Lung (tissue), 12 donors: ENCODE results near the gene URB2. TPM values are rescaled to one million over a fixed set of nuclear protein-coding genes. Genes with fewer than 3 reads are reported as not detected.

Experiments used
- ATAC-seq: fragments of 200-7000 bp; cut with Tn5 transposase; one replicate; pipeline ENCODE4 v1.9.1; 2020; ENCODE audit warnings: moderate number of reproducible peaks; ENCODE audit not compliant: insufficient read depth, low FRiP score
- DNase-seq, 3 donors: peaks; one replicate each; pipeline ENCODE4 v3.0.0-alpha.2; 2013 to 2017
- H3K27ac ChIP-seq, 2 donors: one replicate each; pipeline ENCODE4 v1.5.1; 2013; ENCODE audit warnings: mild to moderate bottlenecking in 2 of 2, moderate library complexity in 2 of 2, control low read depth in 1 of 2, inconsistent platforms in 1 of 2, low read depth in 1 of 2, low read length in 1 of 2
- H3K27me3 ChIP-seq, 3 donors: one replicate each; pipeline ENCODE4 v1.5.1; 2013; ENCODE audit warnings: low read length in 2 of 3; ENCODE audit not compliant: control insufficient read depth in 3 of 3, insufficient read depth in 3 of 3
- H3K36me3 ChIP-seq, 4 donors: one replicate each; pipeline ENCODE4 v1.5.1; 2013; ENCODE audit warnings: low read length in 4 of 4, mild to moderate bottlenecking in 1 of 4, moderate library complexity in 1 of 4; ENCODE audit not compliant: control insufficient read depth in 4 of 4, insufficient read depth in 4 of 4
- H3K4me1 ChIP-seq, 5 donors: one replicate each; pipeline ENCODE4 v1.5.1; 2013; ENCODE audit warnings: low read length in 5 of 5, mild to moderate bottlenecking in 2 of 5, moderate library complexity in 1 of 5; ENCODE audit not compliant: control insufficient read depth in 5 of 5, insufficient read depth in 5 of 5
- H3K4me3 ChIP-seq: one replicate; pipeline ENCODE4 v1.5.1; 2013; ENCODE audit warnings: mild to moderate bottlenecking, control low read depth, moderate library complexity
- H3K9ac ChIP-seq, 2 donors: one replicate each; pipeline ENCODE4 v1.5.1; 2013; ENCODE audit warnings: low read length in 2 of 2, control low read depth in 1 of 2; ENCODE audit not compliant: insufficient read depth in 1 of 2
- H3K9me3 ChIP-seq, 4 donors: one replicate each; pipeline ENCODE4 v1.5.1; 2013; ENCODE audit warnings: low read length in 3 of 4, mild to moderate bottlenecking in 1 of 4, moderate library complexity in 1 of 4; ENCODE audit not compliant: control insufficient read depth in 4 of 4, insufficient read depth in 3 of 4
- WGBS, 2 donors: extraction: QIAGEN DNeasy Blood & Tissue Kit; methylation state at CpG; one replicate each; pipeline ENCODE4 v1.1.7; 2013; 5-methylcytosine and 5-hydroxymethylcytosine counted together
- polyA plus RNA-seq, 2 donors: library from polyadenylated mRNA; stranded (reverse); fragments of 200-250 nt; gene quantifications; one replicate each; pipeline ENCODE4 v1.2.1, GENCODE V29; 2013
- total RNA-seq, 2 donors: library from RNA; depleted of rRNA in 1 of 2; stranded (reverse); fragments of >200 nt in 1 of 2; gene quantifications; one replicate each; pipeline ENCODE4 v1.2.1, GENCODE V29; 2014 to 2021
- TF ChIP-seq, protein P1 (sequence below): IDR thresholded peaks from 2 replicates; pipeline ENCODE4 v1.5.1; 2012; ENCODE audit warnings: mild to moderate bottlenecking; ENCODE audit errors: control extremely low read depth, extremely low read depth
- donor health status: control.
- donor health status: control.
- donor health status: Bipolar disorder and iron deficiency.
- donor health status: healthy.
- donor health status: DM: yes; HTN: yes; CAD: no.

The URB2 gene
- total and polyA plus RNA-seq, 4 donors = 2.6 to 10.9 (median 6.1) TPM

DNA sequence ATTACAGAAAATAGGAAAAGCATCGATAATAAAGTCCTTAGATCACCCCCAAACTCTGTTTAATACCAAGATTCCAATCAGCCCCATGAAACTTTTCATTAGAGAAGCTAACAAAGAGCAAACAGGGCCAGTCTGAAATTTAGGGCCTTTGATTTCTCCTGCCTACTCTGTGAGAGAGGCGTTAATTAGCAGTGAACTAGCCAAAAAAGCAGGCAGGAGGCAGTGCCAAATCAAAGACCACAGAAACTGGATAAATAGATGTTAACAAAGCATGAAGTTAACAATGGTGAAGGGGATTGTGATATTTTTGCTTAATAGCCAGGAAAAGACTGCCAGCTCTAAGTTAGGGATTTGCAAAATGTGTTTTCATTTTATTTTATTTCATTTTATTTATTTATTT, 11.3 kb upstream of the URB2 start:
- ATAC-seq = no peak
- H3K4me1 ChIP-seq = peaks cover 0 to 3% (median 0%) of the 10 kb centered on the region in 5 donors
- H3K36me3 ChIP-seq = peaks cover 17 to 38% (median 26%) of the 10 kb centered on the region in 4 donors
- H3K9me3 ChIP-seq = no peaks in the 10 kb centered on the region
- TF ChIP-seq, protein P1, sequence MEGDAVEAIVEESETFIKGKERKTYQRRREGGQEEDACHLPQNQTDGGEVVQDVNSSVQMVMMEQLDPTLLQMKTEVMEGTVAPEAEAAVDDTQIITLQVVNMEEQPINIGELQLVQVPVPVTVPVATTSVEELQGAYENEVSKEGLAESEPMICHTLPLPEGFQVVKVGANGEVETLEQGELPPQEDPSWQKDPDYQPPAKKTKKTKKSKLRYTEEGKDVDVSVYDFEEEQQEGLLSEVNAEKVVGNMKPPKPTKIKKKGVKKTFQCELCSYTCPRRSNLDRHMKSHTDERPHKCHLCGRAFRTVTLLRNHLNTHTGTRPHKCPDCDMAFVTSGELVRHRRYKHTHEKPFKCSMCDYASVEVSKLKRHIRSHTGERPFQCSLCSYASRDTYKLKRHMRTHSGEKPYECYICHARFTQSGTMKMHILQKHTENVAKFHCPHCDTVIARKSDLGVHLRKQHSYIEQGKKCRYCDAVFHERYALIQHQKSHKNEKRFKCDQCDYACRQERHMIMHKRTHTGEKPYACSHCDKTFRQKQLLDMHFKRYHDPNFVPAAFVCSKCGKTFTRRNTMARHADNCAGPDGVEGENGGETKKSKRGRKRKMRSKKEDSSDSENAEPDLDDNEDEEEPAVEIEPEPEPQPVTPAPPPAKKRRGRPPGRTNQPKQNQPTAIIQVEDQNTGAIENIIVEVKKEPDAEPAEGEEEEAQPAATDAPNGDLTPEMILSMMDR = no peak
- H3K27ac ChIP-seq = no peak overlapping the region
- no peak for DNase-seq
- H3K27me3 ChIP-seq = no peaks in the 10 kb centered on the region
- H3K9ac ChIP-seq = no peak overlapping the region
- H3K4me3 ChIP-seq = no peak overlapping the region
- 98% methylated on average over 2 of the region's 2 CpGs for WGBS, 2 donors

DNA sequence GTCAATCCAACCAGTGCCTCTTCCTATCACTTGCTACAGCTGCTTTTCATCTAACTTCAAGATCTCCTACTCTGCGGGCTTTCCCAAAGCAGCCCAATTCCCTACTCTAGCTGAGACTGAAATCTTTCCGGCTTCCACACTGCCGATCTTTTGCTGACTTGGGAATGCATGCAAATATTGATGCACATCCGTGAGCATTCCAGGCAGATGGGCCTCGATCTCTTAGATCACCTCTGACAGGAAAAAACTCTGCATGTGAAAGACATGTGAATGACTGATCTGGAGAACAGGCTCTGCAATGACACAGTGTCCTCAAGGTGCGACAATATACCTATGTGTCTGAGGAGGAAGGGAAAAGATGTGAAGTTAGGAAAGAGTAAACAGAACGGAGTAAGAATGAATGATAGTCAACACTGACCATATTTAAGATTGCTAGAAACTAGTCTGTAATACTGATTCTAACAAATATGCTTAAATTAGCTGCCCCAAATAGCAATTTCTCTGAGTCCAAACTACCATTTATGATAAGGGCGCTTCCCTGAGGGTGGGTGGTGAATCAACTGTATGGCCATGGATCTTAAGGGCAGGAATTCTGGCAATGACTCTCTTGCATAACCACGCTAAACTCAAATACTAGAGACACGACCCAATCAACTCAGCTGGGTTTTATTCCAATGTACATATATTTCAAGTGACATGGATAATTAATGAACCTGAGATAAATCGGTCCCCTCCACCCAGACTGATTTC, 8.5 kb upstream of the URB2 start:
- TF ChIP-seq, protein P1 = no peak
- Histone ChIP-seq H3K36me3 (peaks cover 2 to 16% (median 11%) of the 10 kb centered on the region in 4 donors), H3K9ac (no peak overlapping the region), H3K27me3 (no peaks in the 10 kb centered on the region), H3K4me1 (peaks cover 0 to 8% (median 0%) of the 10 kb centered on the region in 5 donors), H3K27ac (no peak overlapping the region), H3K9me3 (no peaks in the 10 kb centered on the region), H3K4me3 (no peak overlapping the region)
- DNase-seq = no peak
- no peak for ATAC-seq
- WGBS, 2 donors = 86 to 92% methylated on average over 11 of the region's 11 CpGs

DNA sequence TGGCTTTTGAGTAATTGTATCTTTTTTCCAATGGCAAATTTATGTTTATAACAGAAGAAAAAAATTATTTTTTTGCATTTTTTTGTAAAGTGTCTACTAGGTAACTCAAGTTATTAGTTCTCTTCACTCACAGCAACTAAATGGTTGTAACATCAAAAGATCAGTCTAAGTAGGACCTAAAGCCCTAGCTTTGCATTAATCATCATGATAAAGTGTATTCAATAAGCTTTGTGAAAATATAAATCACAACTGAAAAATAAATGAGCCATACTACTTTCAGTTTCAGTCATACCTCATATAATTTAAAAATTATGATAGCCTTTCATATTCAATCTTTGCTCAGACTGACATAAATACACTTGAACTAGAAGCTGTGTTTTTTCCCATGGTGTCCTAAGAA, 7.0 kb upstream of the URB2 start:
- Histone ChIP-seq H3K27me3 (no peaks in the 10 kb centered on the region), H3K4me3 (no peak overlapping the region), H3K4me1 (peaks cover 0 to 13% (median 0%) of the 10 kb centered on the region in 5 donors), H3K36me3 (peaks cover 0 to 3% (median 2%) of the 10 kb centered on the region in 4 donors), H3K27ac (no peak overlapping the region), H3K9me3 (no peaks in the 10 kb centered on the region), H3K9ac (no peak overlapping the region)
- DNase-seq (no peak), ATAC-seq (no peak)
- TF ChIP-seq, protein P1 = no peak
